ENCODE data around the gene PRRC1.

The PRRC1 gene

DNA sequence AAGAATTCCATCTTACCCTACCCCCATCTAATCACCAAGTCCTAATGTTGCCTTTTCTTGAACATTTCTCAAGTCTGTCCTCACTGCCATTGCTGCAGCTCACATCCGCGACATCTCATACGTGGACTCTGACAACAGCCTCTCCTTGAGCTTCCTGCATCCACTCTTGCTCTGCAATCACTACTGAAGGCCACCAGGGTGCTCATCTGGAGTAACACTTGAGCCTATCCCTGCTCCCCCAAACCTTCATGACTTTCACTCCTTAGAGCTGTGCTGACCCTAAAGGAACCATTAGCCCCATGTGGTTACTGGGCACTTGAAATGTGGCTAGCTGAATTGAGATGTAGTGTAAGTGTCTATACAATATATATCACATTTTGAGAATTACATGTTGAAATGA is 85.0 kb downstream of the PRRC1 start:
- H3K27me3 Mint-ChIP-seq, result peaks cover 6% of the 10 kb centered on the region
- H3K9me3 Mint-ChIP-seq (ENCODE audit: low read depth), result no peaks in the 10 kb centered on the region
- no peak overlapping the region for H3K27ac Mint-ChIP-seq
- H3K4me3 Mint-ChIP-seq, result no peak overlapping the region
- H3K4me1 Mint-ChIP-seq (ENCODE audit: low read depth), result peaks cover 3% of the 10 kb centered on the region
- H3K36me3 Mint-ChIP-seq, result no peaks in the 10 kb centered on the region

DNA sequence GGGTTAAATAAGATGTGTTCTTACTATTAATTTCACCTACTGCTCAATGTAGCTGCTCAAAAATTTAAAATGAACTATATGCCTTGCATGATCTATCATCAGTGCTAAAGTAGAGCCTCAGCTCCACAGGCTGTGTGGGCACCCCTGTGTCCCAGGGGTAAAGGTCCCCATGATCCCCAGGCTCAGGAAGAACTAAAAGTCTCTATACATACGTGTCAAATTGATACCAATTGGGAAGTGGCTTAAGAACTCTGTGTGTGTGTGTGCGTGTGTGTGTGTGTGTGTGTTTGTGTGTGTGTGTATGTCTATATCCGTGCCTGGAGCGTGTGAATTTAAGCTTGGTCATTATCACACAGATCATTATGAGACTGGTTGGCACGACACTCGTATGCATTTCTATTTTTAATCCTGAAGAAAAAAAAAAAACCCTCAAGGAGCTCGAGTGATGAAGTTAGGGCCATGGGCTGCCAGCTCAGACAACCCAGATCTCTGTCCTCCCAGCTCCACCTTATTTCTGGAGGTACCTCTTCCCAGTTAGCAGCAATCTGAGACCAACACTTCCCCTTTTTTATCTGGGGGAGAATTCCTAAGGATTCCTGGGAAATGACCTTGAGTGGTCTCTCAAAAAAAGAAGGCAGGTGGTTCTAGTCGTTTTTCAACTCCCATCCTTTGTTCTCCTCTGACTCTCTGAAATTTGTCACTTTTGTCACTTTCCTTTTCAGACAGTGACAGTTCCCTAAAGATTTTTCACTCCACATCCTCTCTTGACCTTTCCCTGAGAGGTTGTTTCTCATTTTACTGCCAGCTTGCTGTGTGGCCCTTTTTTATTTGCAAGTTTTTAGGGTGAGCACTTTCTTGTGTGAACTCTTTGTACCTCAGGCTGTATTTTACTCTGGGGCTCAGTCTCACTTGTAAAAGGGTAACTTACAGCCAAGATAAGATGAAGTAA is 85.7 kb downstream of the PRRC1 start:
- H3K27me3 Mint-ChIP-seq, result peaks cover 6% of the 10 kb centered on the region
- peaks cover 3% of the 10 kb centered on the region for H3K4me1 Mint-ChIP-seq (ENCODE audit: low read depth)
- no peak overlapping the region for H3K27ac Mint-ChIP-seq
- no peaks in the 10 kb centered on the region for H3K36me3 Mint-ChIP-seq
- no peaks in the 10 kb centered on the region for H3K9me3 Mint-ChIP-seq (ENCODE audit: low read depth)
- no peak overlapping the region for H3K4me3 Mint-ChIP-seq
